Measurements from ENCODE around the gene CCDC91.

GRCh38 chr12:28144059-28144458, 46.2 kb upstream of the CCDC91 start:
- TF ChIP-seq, protein P1, sequence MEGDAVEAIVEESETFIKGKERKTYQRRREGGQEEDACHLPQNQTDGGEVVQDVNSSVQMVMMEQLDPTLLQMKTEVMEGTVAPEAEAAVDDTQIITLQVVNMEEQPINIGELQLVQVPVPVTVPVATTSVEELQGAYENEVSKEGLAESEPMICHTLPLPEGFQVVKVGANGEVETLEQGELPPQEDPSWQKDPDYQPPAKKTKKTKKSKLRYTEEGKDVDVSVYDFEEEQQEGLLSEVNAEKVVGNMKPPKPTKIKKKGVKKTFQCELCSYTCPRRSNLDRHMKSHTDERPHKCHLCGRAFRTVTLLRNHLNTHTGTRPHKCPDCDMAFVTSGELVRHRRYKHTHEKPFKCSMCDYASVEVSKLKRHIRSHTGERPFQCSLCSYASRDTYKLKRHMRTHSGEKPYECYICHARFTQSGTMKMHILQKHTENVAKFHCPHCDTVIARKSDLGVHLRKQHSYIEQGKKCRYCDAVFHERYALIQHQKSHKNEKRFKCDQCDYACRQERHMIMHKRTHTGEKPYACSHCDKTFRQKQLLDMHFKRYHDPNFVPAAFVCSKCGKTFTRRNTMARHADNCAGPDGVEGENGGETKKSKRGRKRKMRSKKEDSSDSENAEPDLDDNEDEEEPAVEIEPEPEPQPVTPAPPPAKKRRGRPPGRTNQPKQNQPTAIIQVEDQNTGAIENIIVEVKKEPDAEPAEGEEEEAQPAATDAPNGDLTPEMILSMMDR (optimal IDR thresholded peaks at IDR 0.05 in 1 of 3, IDR thresholded peaks at IDR 0.05 in 1 of 3, conservative IDR thresholded peaks at IDR 0.05 in 1 of 3; ENCODE audit: extremely low read depth in 1 of 3, insufficient read depth in 2 of 3, low read length in 3 of 3): no peak
- no peak for TF ChIP-seq EZH2 (IDR thresholded peaks at IDR 0.05; ENCODE audit: low read length)
